ENCODE results near the gene RPS3.

DNA sequence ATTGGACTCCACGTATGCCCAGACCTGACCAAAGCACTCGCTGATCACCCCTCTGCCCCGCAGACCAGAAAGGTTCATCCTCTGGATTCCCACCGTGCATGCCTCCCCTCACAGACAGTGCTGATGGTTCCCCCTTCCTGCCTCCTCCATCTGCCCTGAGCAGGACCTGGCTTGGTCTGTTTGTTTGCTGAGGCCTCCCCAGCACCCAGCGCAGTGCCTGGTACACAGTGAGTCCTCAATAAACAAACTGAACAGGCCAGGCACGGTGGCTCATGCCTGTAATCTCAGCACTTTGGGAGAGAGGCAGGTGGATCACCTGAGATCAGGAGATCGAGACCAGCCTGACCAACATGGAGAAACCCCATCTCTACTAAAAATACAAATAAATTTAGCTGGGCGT lies 23.7 kb upstream of the RPS3 start:
- no peak for TF ChIP-seq MAX (IDR thresholded peaks at IDR 0.05; ENCODE audit: low read depth, low read length)
- TF ChIP-seq, protein P1, sequence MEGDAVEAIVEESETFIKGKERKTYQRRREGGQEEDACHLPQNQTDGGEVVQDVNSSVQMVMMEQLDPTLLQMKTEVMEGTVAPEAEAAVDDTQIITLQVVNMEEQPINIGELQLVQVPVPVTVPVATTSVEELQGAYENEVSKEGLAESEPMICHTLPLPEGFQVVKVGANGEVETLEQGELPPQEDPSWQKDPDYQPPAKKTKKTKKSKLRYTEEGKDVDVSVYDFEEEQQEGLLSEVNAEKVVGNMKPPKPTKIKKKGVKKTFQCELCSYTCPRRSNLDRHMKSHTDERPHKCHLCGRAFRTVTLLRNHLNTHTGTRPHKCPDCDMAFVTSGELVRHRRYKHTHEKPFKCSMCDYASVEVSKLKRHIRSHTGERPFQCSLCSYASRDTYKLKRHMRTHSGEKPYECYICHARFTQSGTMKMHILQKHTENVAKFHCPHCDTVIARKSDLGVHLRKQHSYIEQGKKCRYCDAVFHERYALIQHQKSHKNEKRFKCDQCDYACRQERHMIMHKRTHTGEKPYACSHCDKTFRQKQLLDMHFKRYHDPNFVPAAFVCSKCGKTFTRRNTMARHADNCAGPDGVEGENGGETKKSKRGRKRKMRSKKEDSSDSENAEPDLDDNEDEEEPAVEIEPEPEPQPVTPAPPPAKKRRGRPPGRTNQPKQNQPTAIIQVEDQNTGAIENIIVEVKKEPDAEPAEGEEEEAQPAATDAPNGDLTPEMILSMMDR (IDR thresholded peaks at IDR 0.05; ENCODE audit: low read depth, low read length), result no peak

Data from NB4 (cell line).